Common myeloid progenitor, CD34-positive (primary cell): ENCODE results near the gene RNASET2.
"Not testable (repeated sequence)": the region's sequence is repeated elsewhere in the genome, so short reads cannot be mapped to it uniquely, and the experiment has no call there.

ENCODE experiments used
- CTCF ChIA-PET: fragments of 350-600 bp; sonication (Branson Sonifier 250); formaldehyde crosslinking; loops from one replicate; lab custom pipeline; 2021; ENCODE audit warnings: antibody characterized with exemption; lab: Charles Lee
- POLR2A ChIA-PET: fragments of 350-600 bp; sonication (Branson Sonifier 250); formaldehyde crosslinking; loops from one replicate; lab custom pipeline; 2021; ENCODE audit warnings: antibody characterized with exemption; lab: Charles Lee
- DNase-seq, 3 donors: peaks; one replicate each; pipeline versions ENCODE4 v3.0.0 to v3.0.0-alpha.2; 2013
- H3K27ac ChIP-seq, 2 experiments: 1 replicate in 1 of 2; 2 replicates in 1 of 2; pipeline ENCODE4 v1.7.0; 2013; ENCODE audit warnings: inconsistent platforms in 2 of 2, low read length in 2 of 2, mild to moderate bottlenecking in 2 of 2, low read depth in 1 of 2, moderate library complexity in 1 of 2; ENCODE audit not compliant: severe bottlenecking in 2 of 2, insufficient read depth in 1 of 2, poor library complexity in 1 of 2
- H3K27me3 ChIP-seq, 5 experiments: replicated peaks in 2 of 5; 1 replicate in 3 of 5; 2 replicates in 2 of 5; pipeline versions ENCODE4 v1.6.1 to v1.7.0; 2013; ENCODE audit warnings: low read length in 4 of 5, mild to moderate bottlenecking in 2 of 5, moderate library complexity in 2 of 5, inconsistent platforms in 1 of 5; ENCODE audit not compliant: insufficient read depth in 5 of 5, control insufficient read depth in 4 of 5
- H3K36me3 ChIP-seq, 4 experiments: 1 replicate in 2 of 4; 2 replicates in 2 of 4; pipeline versions ENCODE4 v1.6.1 to v1.7.0; 2013; ENCODE audit warnings: low read length in 3 of 4, control low read depth in 1 of 4, mild to moderate bottlenecking in 1 of 4; ENCODE audit not compliant: control insufficient read depth in 4 of 4, insufficient read depth in 4 of 4
- H3K4me1 ChIP-seq, 4 experiments: 1 replicate in 3 of 4; 2 replicates in 1 of 4; pipeline versions ENCODE4 v1.6.1 to v1.7.1; 2013; ENCODE audit warnings: low read length in 3 of 4, mild to moderate bottlenecking in 3 of 4, control low read depth in 1 of 4, inconsistent platforms in 1 of 4, moderate library complexity in 1 of 4; ENCODE audit not compliant: control insufficient read depth in 4 of 4, insufficient read depth in 4 of 4; ENCODE audit errors: control extremely low read depth in 1 of 4
- H3K4me3 ChIP-seq, 7 experiments: 1 replicate in 4 of 7; 2 replicates in 3 of 7; pipeline versions ENCODE4 v1.5.1 to v1.7.0; 2013; ENCODE audit warnings: mild to moderate bottlenecking in 7 of 7, low read length in 6 of 7, moderate library complexity in 6 of 7, inconsistent platforms in 2 of 7, low read depth in 2 of 7, control low read depth in 1 of 7; ENCODE audit not compliant: insufficient read depth in 4 of 7, control insufficient read depth in 1 of 7; ENCODE audit errors: extremely low read depth in 1 of 7
- H3K9me3 ChIP-seq, 5 experiments: 1 replicate in 4 of 5; 2 replicates in 1 of 5; pipeline versions ENCODE4 v1.6.1 to v1.7.1; 2013; ENCODE audit warnings: low read length in 4 of 5, mild to moderate bottlenecking in 2 of 5, inconsistent platforms in 1 of 5, low read depth in 1 of 5, moderate library complexity in 1 of 5; ENCODE audit not compliant: control insufficient read depth in 4 of 5, insufficient read depth in 2 of 5; ENCODE audit errors: control extremely low read depth in 1 of 5
- WGBS: methylation state at CpG from one replicate; pipeline ENCODE4 v1.1.5; 2013; ENCODE audit not compliant: insufficient coverage; 5-methylcytosine and 5-hydroxymethylcytosine counted together

The RNASET2 gene

GRCh38 chr6:166950892-166951669 lies 5.3 kb downstream of the RNASET2 start:
- peaks cover 0 to 13% (median 0%) of the 10 kb centered on the region in 5 experiments for H3K27me3 ChIP-seq
- 82% methylated on average over 10 of the region's 17 CpGs for WGBS
- H3K27ac ChIP-seq: peak overlapping the region in 1 of 2 experiments; percentile 6
- ChIA-PET CTCF (interaction anchor here (0.6 to 9.9 kb wide), 17 partner anchors 10 to 516 kb away, joined by 3 to 86 read pairs (median 4); partner anchors contain the start of gene CEP43), POLR2A (interaction anchor here (1.1 kb wide), 1 partner anchor 8 kb away, joined by 3 read pairs; no protein-coding TSS in a partner anchor)
- H3K4me3 ChIP-seq, H3K9me3 ChIP-seq: not testable (repeated sequence)
- H3K36me3 ChIP-seq: peaks cover 17 to 57% (median 24%) of the 10 kb centered on the region in 4 experiments
- peak; percentile 45 to 78 (median 76) for DNase-seq
- peaks cover 5 to 18% (median 11%) of the 10 kb centered on the region in 4 experiments for H3K4me1 ChIP-seq

- Histone ChIP-seq H3K27ac (no peak overlapping the region), H3K4me3 (no peak overlapping the region), H3K27me3 (peaks cover 0 to 10% (median 0%) of the 10 kb centered on the region in 5 experiments), H3K9me3 (no peaks in the 10 kb centered on the region), H3K36me3 (peaks cover 20 to 62% (median 25%) of the 10 kb centered on the region in 4 experiments), H3K4me1 (peaks cover 2 to 16% (median 8%) of the 10 kb centered on the region in 4 experiments)
- POLR2A ChIA-PET: no interaction called here
- WGBS: 86% methylated on average over 10 of the region's 10 CpGs
- CTCF ChIA-PET: interaction anchor here (0.8 to 9.9 kb wide), 8 partner anchors 9 to 165 kb away, joined by 3 to 86 read pairs (median 5); no protein-coding TSS in a partner anchor
- no peak for DNase-seq
Observed at GRCh38 chr6:166950443-166950821, 5.9 kb downstream of the RNASET2 start.

- Histone ChIP-seq H3K4me3 (peak overlapping the region in 1 of 7 experiments; percentile 13), H3K4me1 (peaks cover 0 to 14% (median 4%) of the 10 kb centered on the region in 4 experiments), H3K36me3 (peaks cover 23 to 66% (median 25%) of the 10 kb centered on the region in 4 experiments), H3K9me3 (no peaks in the 10 kb centered on the region), H3K27me3 (peaks cover 0 to 10% (median 0%) of the 10 kb centered on the region in 5 experiments), H3K27ac (no peak overlapping the region)
- CTCF ChIA-PET: interaction anchor here (0.8 to 9.9 kb wide), 6 partner anchors 8 to 162 kb away, joined by 3 to 86 read pairs (median 5); no protein-coding TSS in a partner anchor
- POLR2A ChIA-PET: no interaction called here
- DNase-seq: no peak
- 92% methylated on average over 7 of the region's 9 CpGs for WGBS
Observed at GRCh38 chr6:166949528-166950442, 6.6 kb downstream of the RNASET2 start.

GRCh38 chr6:166948724-166949123 lies 7.6 kb downstream of the RNASET2 start:
- H3K4me3 ChIP-seq, POLR2A ChIA-PET, DNase-seq, H3K27ac ChIP-seq, H3K9me3 ChIP-seq, H3K27me3 ChIP-seq: not testable (repeated sequence)
- Histone ChIP-seq H3K36me3 (peaks cover 23 to 74% (median 25%) of the 10 kb centered on the region in 4 experiments), H3K4me1 (peaks cover 0 to 12% (median under 1%) of the 10 kb centered on the region in 4 experiments)
- CTCF ChIA-PET: interaction anchor here (9.9 kb wide), 1 partner anchor 40 kb away, joined by 86 read pairs; no protein-coding TSS in a partner anchor
- WGBS: 96% methylated on average over 5 of the region's 6 CpGs

- Histone ChIP-seq H3K27me3 (peaks cover 0 to 2% (median 0%) of the 10 kb centered on the region in 5 experiments), H3K4me1 (peaks cover 0 to 18% (median 9%) of the 10 kb centered on the region in 4 experiments), H3K9me3 (no peaks in the 10 kb centered on the region), H3K27ac (no peak overlapping the region), H3K36me3 (peaks cover 21 to 74% (median 23%) of the 10 kb centered on the region in 4 experiments), H3K4me3 (no peak overlapping the region)
- WGBS: 74% methylated on average over 4 of the region's 5 CpGs
- CTCF ChIA-PET: no interaction called here
- POLR2A ChIA-PET: interaction anchor here (1.2 kb wide), 1 partner anchor 23 kb away, joined by 3 read pairs; no protein-coding TSS in a partner anchor
- no peak for DNase-seq
Observed at GRCh38 chr6:166947251-166947650, 9.1 kb downstream of the RNASET2 start.

GRCh38 chr6:166946125-166946524 lies 10.2 kb downstream of the RNASET2 start:
- no peaks in the 10 kb centered on the region for H3K9me3 ChIP-seq
- CTCF ChIA-PET: no interaction called here
- 98% methylated on average over 7 of the region's 16 CpGs for WGBS
- no peak overlapping the region for H3K4me3 ChIP-seq
- H3K4me1 ChIP-seq: peaks cover 0 to 21% (median 13%) of the 10 kb centered on the region in 4 experiments
- H3K36me3 ChIP-seq: peaks cover 21 to 67% (median 22%) of the 10 kb centered on the region in 4 experiments
- POLR2A ChIA-PET: no interaction called here
- no peak overlapping the region for H3K27ac ChIP-seq
- no peaks in the 10 kb centered on the region for H3K27me3 ChIP-seq
- DNase-seq: no peak
